Naive thymus-derived CD8-positive, alpha-beta T cell (primary cell): ENCODE results near the gene GPBP1L1. TPM values are rescaled to one million over a fixed set of nuclear protein-coding genes. Genes with fewer than 3 reads are reported as not detected.
"Not testable (repeated sequence)": the region's sequence is repeated elsewhere in the genome, so short reads cannot be mapped to it uniquely, and the experiment has no call there.

Source experiments
- ATAC-seq, 2 donors: fragments of 150-1000 bp; cut with Tn5 transposase in 1 of 2; sonication (Bioruptor Pico), chemical (Tn5 transposase) in 1 of 2; 1 replicate in 1 of 2; 2 replicates in 1 of 2; pipeline ENCODE4 v1.10.0; 2021; ENCODE audit warnings: mild to moderate bottlenecking in 2 of 2, moderate library complexity in 2 of 2
- POLR2A ChIA-PET: fragments of 350-600 bp; sonication (Branson Sonifier 250); formaldehyde crosslinking; loops from one replicate; lab custom pipeline; 2021; ENCODE audit warnings: antibody characterized with exemption; lab: Charles Lee
- DNase-seq, 10 donors: peaks; one replicate each; pipeline versions ENCODE4 v3.0.0 to v3.0.0-alpha.2; 2020 to 2022
- H3K27ac Mint-ChIP-seq, 10 donors: one replicate each; pipeline ENCODE4 v1.8.0; 2020 to 2022; ENCODE audit warnings: mild to moderate bottlenecking in 10 of 10, mixed read lengths in 10 of 10, moderate library complexity in 4 of 10, inconsistent platforms in 1 of 10
- H3K27me3 Mint-ChIP-seq, 5 donors: one replicate each; pipeline ENCODE4 v1.8.0; 2021 to 2022; ENCODE audit warnings: mixed read lengths in 5 of 5
- H3K36me3 Mint-ChIP-seq, 3 donors: one replicate each; pipeline ENCODE4 v1.8.0; 2020 to 2022; ENCODE audit warnings: mixed read lengths in 3 of 3, mild to moderate bottlenecking in 2 of 3, inconsistent platforms in 1 of 3
- H3K4me1 Mint-ChIP-seq, 4 donors: one replicate each; pipeline ENCODE4 v1.8.0; 2021 to 2022; ENCODE audit warnings: mixed read lengths in 4 of 4
- H3K4me3 Mint-ChIP-seq, 10 donors: one replicate each; pipeline ENCODE4 v1.8.0; 2020 to 2022; ENCODE audit warnings: mild to moderate bottlenecking in 10 of 10, mixed read lengths in 10 of 10, moderate library complexity in 6 of 10, inconsistent platforms in 1 of 10
- H3K9me3 Mint-ChIP-seq, 9 donors: one replicate each; pipeline ENCODE4 v1.8.0; 2020 to 2022; ENCODE audit warnings: mixed read lengths in 9 of 9, mild to moderate bottlenecking in 3 of 9, inconsistent platforms in 1 of 9, moderate library complexity in 1 of 9
- polyA plus RNA-seq, 3 donors: library from polyadenylated mRNA; unstranded; fragments of 300-500 nt; fragmentation: Illumina TruSeq; gene quantifications; one replicate each; pipeline ENCODE4 v1.2.3, GENCODE V29; 2021
- total RNA-seq, 8 experiments: library from RNA in 2 of 8; stranded (reverse) in 2 of 8; gene quantifications; one replicate each; pipeline ENCODE4 v1.2.3 and lab custom pipeline; 2021 to 2026

Gene GPBP1L1, protein sequence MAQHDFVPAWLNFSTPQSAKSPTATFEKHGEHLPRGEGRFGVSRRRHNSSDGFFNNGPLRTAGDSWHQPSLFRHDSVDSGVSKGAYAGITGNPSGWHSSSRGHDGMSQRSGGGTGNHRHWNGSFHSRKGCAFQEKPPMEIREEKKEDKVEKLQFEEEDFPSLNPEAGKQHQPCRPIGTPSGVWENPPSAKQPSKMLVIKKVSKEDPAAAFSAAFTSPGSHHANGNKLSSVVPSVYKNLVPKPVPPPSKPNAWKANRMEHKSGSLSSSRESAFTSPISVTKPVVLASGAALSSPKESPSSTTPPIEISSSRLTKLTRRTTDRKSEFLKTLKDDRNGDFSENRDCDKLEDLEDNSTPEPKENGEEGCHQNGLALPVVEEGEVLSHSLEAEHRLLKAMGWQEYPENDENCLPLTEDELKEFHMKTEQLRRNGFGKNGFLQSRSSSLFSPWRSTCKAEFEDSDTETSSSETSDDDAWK
- total RNA-seq (100 to 1,000 TPM; 183 to 193 TPM), polyA plus RNA-seq (10 to 100 TPM; 88.9 to 94.0 (median 92.1) TPM), total RNA-seq (lab: John Stamatoyannopoulos, UW) (138 to 242 (median 231) reads per million in 6 experiments)

- H3K27ac Mint-ChIP-seq = peak within 1 kb of the TSS; percentile 99 to 100 (median 99)
- ATAC-seq = peak; percentile 72
- H3K9me3 Mint-ChIP-seq = no peaks in the 10 kb centered on the region
- POLR2A ChIA-PET = interaction anchor here (0.5 to 2.2 kb wide), 28 partner anchors 9 to 955 kb away, joined by 3 to 23 read pairs (median 4); partner anchors contain the start of genes AKR1A1, BTBD19, CCDC163 and EIF2B3
- peaks cover 2 to 10% (median 4%) of the 10 kb centered on the region in 3 donors for H3K36me3 Mint-ChIP-seq
- peak; percentile 94 to 98 (median 98) for DNase-seq
- H3K4me3 Mint-ChIP-seq = peak within 1 kb of the TSS; percentile 93 to 100 (median 99)
- H3K4me1 Mint-ChIP-seq = peaks cover 19 to 66% (median 59%) of the 10 kb centered on the region in 4 donors
- H3K27me3 Mint-ChIP-seq = no peaks in the 10 kb centered on the region
These were observed at the start of gene GPBP1L1 for GRCh38 chr1:45686288-45687013. Gene GPBP1L1 (minus strand): TSS chr1:45686533. CDS start chr1:45659087, 27,446 bp downstream.

- POLR2A ChIA-PET = no interaction called here
- H3K36me3 Mint-ChIP-seq = peaks cover 0 to 41% (median 7%) of the 10 kb centered on the region in 3 donors
- DNase-seq = no peak
- ATAC-seq = no peak
- no peaks in the 10 kb centered on the region for H3K9me3 Mint-ChIP-seq
- H3K4me3 Mint-ChIP-seq = no peak overlapping the region
- peaks cover 3 to 19% (median 11%) of the 10 kb centered on the region in 4 donors for H3K4me1 Mint-ChIP-seq
- no peaks in the 10 kb centered on the region for H3K27me3 Mint-ChIP-seq
- H3K27ac Mint-ChIP-seq = peak overlapping the region in 2 of 10 donors; percentile 6 to 54
These were observed 44.5 kb upstream of the GPBP1L1 start for GRCh38 chr1:45730780-45731319.

GRCh38 chr1:45730075-45730779 is 43.9 kb upstream of the GPBP1L1 start:
- H3K36me3 Mint-ChIP-seq = peaks cover 0 to 41% (median 7%) of the 10 kb centered on the region in 3 donors
- H3K4me3 Mint-ChIP-seq = no peak overlapping the region
- DNase-seq (no peak), ATAC-seq (no peak)
- no peaks in the 10 kb centered on the region for H3K27me3 Mint-ChIP-seq
- peak overlapping the region in 2 of 10 donors; percentile 6 to 54 for H3K27ac Mint-ChIP-seq
- no peaks in the 10 kb centered on the region for H3K9me3 Mint-ChIP-seq
- POLR2A ChIA-PET = no interaction called here
- H3K4me1 Mint-ChIP-seq = peaks cover 3 to 19% (median 11%) of the 10 kb centered on the region in 4 donors

DNA sequence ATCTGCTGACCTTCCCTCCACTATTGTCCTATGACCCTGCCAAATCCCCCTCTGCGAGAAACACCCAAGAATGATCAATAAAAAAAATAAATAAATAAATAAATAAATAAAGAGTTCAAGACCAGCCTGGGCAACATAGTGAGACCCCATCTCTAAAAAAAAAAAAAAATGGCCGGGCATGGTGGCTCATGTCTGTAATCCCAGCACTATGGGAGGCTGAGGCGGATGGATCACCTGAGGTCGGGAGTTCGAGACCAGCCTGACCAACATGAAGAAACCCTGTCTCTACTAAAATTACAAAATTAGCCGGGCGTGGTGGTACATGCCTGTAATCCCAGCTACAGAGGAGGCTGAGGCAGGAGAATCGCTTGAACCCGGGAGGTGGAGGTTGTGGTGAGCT is 39.7 kb upstream of the GPBP1L1 start:
- ATAC-seq, H3K9me3 Mint-ChIP-seq: not testable (repeated sequence)

DNA sequence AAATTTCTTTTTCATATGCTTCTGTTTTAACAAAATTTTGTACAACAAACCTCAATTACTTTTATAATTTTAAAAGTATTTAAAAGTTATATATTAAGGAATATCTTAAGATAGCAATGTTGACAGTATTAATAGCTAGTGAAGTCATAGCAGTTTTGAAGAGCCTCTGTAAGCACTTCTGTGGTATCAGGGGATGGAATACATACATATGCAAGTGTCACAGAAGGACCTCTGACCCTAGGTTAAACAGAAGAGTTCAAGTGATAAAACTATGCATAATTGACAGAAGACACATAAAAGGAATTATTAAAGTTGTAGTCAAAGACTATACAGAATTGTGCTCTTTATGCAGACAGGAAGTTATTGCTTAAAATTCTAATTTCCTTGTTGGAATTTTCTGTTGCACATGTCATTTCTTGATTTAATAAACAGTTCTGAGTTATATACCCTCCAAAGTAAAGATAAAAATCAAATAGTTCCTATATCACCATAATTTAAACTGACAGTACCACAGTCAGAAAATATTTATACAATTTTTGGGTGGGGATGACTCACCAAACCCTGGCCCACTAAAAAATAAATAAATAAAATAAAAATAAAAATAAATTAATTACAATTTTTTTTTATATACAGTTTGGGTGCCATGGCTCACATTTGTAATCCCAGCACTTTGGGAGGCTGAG is 37.1 kb upstream of the GPBP1L1 start:
- H3K36me3 Mint-ChIP-seq = peaks cover 0 to 34% (median 0%) of the 10 kb centered on the region in 3 donors
- H3K4me3 Mint-ChIP-seq = no peak overlapping the region
- DNase-seq (no peak), ATAC-seq (no peak)
- POLR2A ChIA-PET = no interaction called here
- H3K27ac Mint-ChIP-seq = no peak overlapping the region
- H3K27me3 Mint-ChIP-seq = no peaks in the 10 kb centered on the region
- H3K9me3 Mint-ChIP-seq = no peaks in the 10 kb centered on the region
- no peaks in the 10 kb centered on the region for H3K4me1 Mint-ChIP-seq

More for the DNA sequence above, 39.7 kb upstream of the GPBP1L1 start:
- H3K36me3 Mint-ChIP-seq = peaks cover 0 to 35% (median 1%) of the 10 kb centered on the region in 3 donors
- H3K4me3 Mint-ChIP-seq, H3K4me1 Mint-ChIP-seq, H3K27ac Mint-ChIP-seq, H3K27me3 Mint-ChIP-seq, DNase-seq, POLR2A ChIA-PET: not testable (repeated sequence)

DNA sequence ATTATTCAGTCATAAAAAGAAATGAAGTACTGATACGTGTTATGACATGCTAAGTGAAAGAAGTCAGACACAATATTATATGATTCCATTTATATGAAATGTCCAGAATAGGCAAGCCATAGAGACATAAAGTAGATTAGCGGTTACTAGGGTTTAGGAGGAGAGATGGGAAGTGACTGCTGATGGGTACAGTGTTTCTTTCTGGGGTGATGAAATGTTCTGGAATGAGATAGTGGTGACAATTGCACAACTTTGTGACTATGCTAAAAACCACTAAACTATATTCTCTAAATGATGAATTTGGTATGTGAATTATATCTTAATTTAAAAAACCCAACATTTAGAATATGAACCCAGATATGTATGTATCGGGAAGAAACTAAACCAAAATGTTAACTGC is 36.5 kb upstream of the GPBP1L1 start:
- no peak for DNase-seq
- H3K36me3 Mint-ChIP-seq = peaks cover 0 to 33% (median 0%) of the 10 kb centered on the region in 3 donors
- ATAC-seq = no peak
- no peaks in the 10 kb centered on the region for H3K9me3 Mint-ChIP-seq
- no peaks in the 10 kb centered on the region for H3K4me1 Mint-ChIP-seq
- POLR2A ChIA-PET = no interaction called here
- no peaks in the 10 kb centered on the region for H3K27me3 Mint-ChIP-seq
- H3K27ac Mint-ChIP-seq = no peak overlapping the region
- H3K4me3 Mint-ChIP-seq = no peak overlapping the region

- POLR2A ChIA-PET = no interaction called here
- Mint-ChIP-seq H3K36me3 (peaks cover 0 to 36% (median 0%) of the 10 kb centered on the region in 3 donors), H3K4me1 (no peaks in the 10 kb centered on the region), H3K9me3 (no peaks in the 10 kb centered on the region), H3K27me3 (no peaks in the 10 kb centered on the region), H3K27ac (peak overlapping the region in 1 of 10 donors; percentile 5), H3K4me3 (no peak overlapping the region)
- DNase-seq = no peak
- ATAC-seq = no peak
These were observed 34.9 kb upstream of the GPBP1L1 start for GRCh38 chr1:45721207-45721606.

GRCh38 chr1:45718289-45718688 is 32.0 kb upstream of the GPBP1L1 start:
- H3K4me3 Mint-ChIP-seq = no peak overlapping the region
- POLR2A ChIA-PET = no interaction called here
- H3K4me1 Mint-ChIP-seq = no peaks in the 10 kb centered on the region
- no peaks in the 10 kb centered on the region for H3K9me3 Mint-ChIP-seq
- H3K36me3 Mint-ChIP-seq = peaks cover 0 to 57% (median 3%) of the 10 kb centered on the region in 3 donors
- DNase-seq (no peak), ATAC-seq (no peak)
- peak overlapping the region in 1 of 10 donors; percentile 15 for H3K27ac Mint-ChIP-seq
- H3K27me3 Mint-ChIP-seq = no peaks in the 10 kb centered on the region

GRCh38 chr1:45717386-45717785 is 31.1 kb upstream of the GPBP1L1 start:
- not testable (repeated sequence) for DNase-seq, H3K27ac Mint-ChIP-seq, ATAC-seq, H3K27me3 Mint-ChIP-seq, H3K4me1 Mint-ChIP-seq, H3K4me3 Mint-ChIP-seq, H3K9me3 Mint-ChIP-seq
- peaks cover 0 to 57% (median 3%) of the 10 kb centered on the region in 3 donors for H3K36me3 Mint-ChIP-seq
- POLR2A ChIA-PET = interaction anchor here (0.7 kb wide), 1 partner anchor 521 kb away, joined by 7 read pairs; no protein-coding TSS in a partner anchor

GRCh38 chr1:45716700-45717099 is 30.4 kb upstream of the GPBP1L1 start:
- H3K4me3 Mint-ChIP-seq = no peak overlapping the region
- POLR2A ChIA-PET = no interaction called here
- no peaks in the 10 kb centered on the region for H3K9me3 Mint-ChIP-seq
- H3K36me3 Mint-ChIP-seq = peaks cover 0 to 63% (median 7%) of the 10 kb centered on the region in 3 donors
- no peaks in the 10 kb centered on the region for H3K4me1 Mint-ChIP-seq
- no peak overlapping the region for H3K27ac Mint-ChIP-seq
- no peak for ATAC-seq
- H3K27me3 Mint-ChIP-seq = no peaks in the 10 kb centered on the region
- DNase-seq = no peak

DNA sequence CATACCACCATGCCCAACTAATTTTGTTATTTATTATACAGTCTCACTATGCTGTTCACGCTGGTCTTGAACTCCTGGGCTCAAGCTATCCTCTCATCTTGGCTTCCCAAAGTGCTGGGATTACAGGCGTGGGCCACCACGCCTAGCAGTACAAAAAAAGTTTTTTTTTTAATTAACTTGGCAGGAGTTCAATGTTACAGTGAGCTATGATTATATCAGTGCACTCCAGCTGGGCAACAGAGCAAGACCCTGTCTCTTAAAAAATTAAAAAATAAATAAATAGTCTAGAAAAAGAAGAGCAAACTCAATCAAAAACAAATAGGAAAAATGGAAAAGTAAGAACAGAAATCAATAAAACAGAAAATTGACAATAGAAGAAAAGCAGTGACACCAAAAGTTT is 27.4 kb upstream of the GPBP1L1 start:
- POLR2A ChIA-PET = no interaction called here
- peaks cover 0 to 73% (median 9%) of the 10 kb centered on the region in 3 donors for H3K36me3 Mint-ChIP-seq
- no peaks in the 10 kb centered on the region for H3K4me1 Mint-ChIP-seq
- H3K27ac Mint-ChIP-seq = no peak overlapping the region
- ATAC-seq (no peak), DNase-seq (no peak)
- peaks cover 0 to under 1% (median 0%) of the 10 kb centered on the region in 9 donors for H3K9me3 Mint-ChIP-seq
- no peaks in the 10 kb centered on the region for H3K27me3 Mint-ChIP-seq
- no peak overlapping the region for H3K4me3 Mint-ChIP-seq
